Effector memory CD4-positive, alpha-beta T cell (primary cell): ENCODE results near the gene GADL1.

Source experiments
- DNase-seq, 3 donors: peaks; one replicate each; pipeline ENCODE4 v3.0.0-alpha.2; 2020
- H3K27ac ChIP-seq: 2 replicates; pipeline ENCODE4 v1.7.0; 2013; ENCODE audit warnings: mild to moderate bottlenecking, low read length, moderate library complexity; ENCODE audit not compliant: insufficient read depth, poor library complexity, severe bottlenecking
- H3K27me3 ChIP-seq: replicated peaks from 2 replicates; pipeline ENCODE4 v1.7.0; 2013; ENCODE audit warnings: mild to moderate bottlenecking, low read length; ENCODE audit not compliant: insufficient read depth, control insufficient read depth, poor library complexity, severe bottlenecking
- H3K36me3 ChIP-seq: 2 replicates; pipeline ENCODE4 v1.7.0; 2013; ENCODE audit warnings: mild to moderate bottlenecking, low read length, moderate library complexity; ENCODE audit not compliant: control insufficient read depth, insufficient read depth
- H3K4me1 ChIP-seq: 2 replicates; pipeline ENCODE4 v1.7.0; 2013; ENCODE audit warnings: low read length, mild to moderate bottlenecking; ENCODE audit not compliant: control insufficient read depth, insufficient read depth, poor library complexity, severe bottlenecking
- H3K4me3 ChIP-seq: 2 replicates; pipeline ENCODE4 v1.7.0; 2013; ENCODE audit warnings: low read length, low read depth, mild to moderate bottlenecking; ENCODE audit not compliant: insufficient read depth, poor library complexity, severe bottlenecking
- H3K9me3 ChIP-seq: 2 replicates; pipeline ENCODE4 v1.7.0; 2013; ENCODE audit warnings: mild to moderate bottlenecking, low read length, moderate library complexity; ENCODE audit not compliant: control insufficient read depth

GADL1 gene

GRCh38 chr3:30886888-30887287 lies 7.6 kb downstream of the GADL1 start:
- no peaks in the 10 kb centered on the region for H3K27me3 ChIP-seq
- no peak for DNase-seq
- no peaks in the 10 kb centered on the region for H3K9me3 ChIP-seq
- no peak overlapping the region for H3K27ac ChIP-seq
- no peak overlapping the region for H3K4me3 ChIP-seq
- no peaks in the 10 kb centered on the region for H3K4me1 ChIP-seq
- no peaks in the 10 kb centered on the region for H3K36me3 ChIP-seq

- DNase-seq = no peak
- Histone ChIP-seq H3K4me1 (no peaks in the 10 kb centered on the region), H3K9me3 (no peaks in the 10 kb centered on the region), H3K36me3 (no peaks in the 10 kb centered on the region), H3K4me3 (no peak overlapping the region), H3K27ac (no peak overlapping the region), H3K27me3 (no peaks in the 10 kb centered on the region)
Measured at GRCh38 chr3:30878862-30879261, 15.6 kb downstream of the GADL1 start.

GRCh38 chr3:30875505-30875904 lies 19.0 kb downstream of the GADL1 start:
- Histone ChIP-seq H3K4me1 (no peaks in the 10 kb centered on the region), H3K27ac (no peak overlapping the region), H3K27me3 (no peaks in the 10 kb centered on the region), H3K9me3 (no peaks in the 10 kb centered on the region), H3K4me3 (no peak overlapping the region), H3K36me3 (no peaks in the 10 kb centered on the region)
- DNase-seq = no peak

GRCh38 chr3:30873671-30874070 lies 20.8 kb downstream of the GADL1 start:
- Histone ChIP-seq H3K4me1 (no peaks in the 10 kb centered on the region), H3K9me3 (no peaks in the 10 kb centered on the region), H3K4me3 (no peak overlapping the region), H3K27ac (no peak overlapping the region), H3K27me3 (no peaks in the 10 kb centered on the region), H3K36me3 (no peaks in the 10 kb centered on the region)
- DNase-seq = no peak

GRCh38 chr3:30872879-30873278 lies 21.6 kb downstream of the GADL1 start:
- H3K4me1 ChIP-seq = no peaks in the 10 kb centered on the region
- no peaks in the 10 kb centered on the region for H3K36me3 ChIP-seq
- DNase-seq = no peak
- no peaks in the 10 kb centered on the region for H3K27me3 ChIP-seq
- no peak overlapping the region for H3K4me3 ChIP-seq
- no peak overlapping the region for H3K27ac ChIP-seq
- H3K9me3 ChIP-seq = no peaks in the 10 kb centered on the region

GRCh38 chr3:30871720-30872119 lies 22.7 kb downstream of the GADL1 start:
- Histone ChIP-seq H3K9me3 (no peaks in the 10 kb centered on the region), H3K4me3 (no peak overlapping the region), H3K36me3 (no peaks in the 10 kb centered on the region), H3K4me1 (no peaks in the 10 kb centered on the region), H3K27me3 (no peaks in the 10 kb centered on the region), H3K27ac (no peak overlapping the region)
- DNase-seq = no peak

- no peak overlapping the region for H3K27ac ChIP-seq
- H3K4me1 ChIP-seq = no peaks in the 10 kb centered on the region
- no peaks in the 10 kb centered on the region for H3K9me3 ChIP-seq
- no peak for DNase-seq
- no peaks in the 10 kb centered on the region for H3K27me3 ChIP-seq
- no peak overlapping the region for H3K4me3 ChIP-seq
- H3K36me3 ChIP-seq = no peaks in the 10 kb centered on the region
Measured at GRCh38 chr3:30864836-30865235, 29.6 kb downstream of the GADL1 start.

GRCh38 chr3:30864132-30864531 lies 30.3 kb downstream of the GADL1 start:
- DNase-seq = no peak
- Histone ChIP-seq H3K27ac (no peak overlapping the region), H3K4me1 (no peaks in the 10 kb centered on the region), H3K27me3 (no peaks in the 10 kb centered on the region), H3K36me3 (no peaks in the 10 kb centered on the region), H3K4me3 (no peak overlapping the region), H3K9me3 (no peaks in the 10 kb centered on the region)

GRCh38 chr3:30862004-30862403 lies 32.5 kb downstream of the GADL1 start:
- no peak for DNase-seq
- no peaks in the 10 kb centered on the region for H3K9me3 ChIP-seq
- H3K36me3 ChIP-seq = no peaks in the 10 kb centered on the region
- no peaks in the 10 kb centered on the region for H3K4me1 ChIP-seq
- no peak overlapping the region for H3K4me3 ChIP-seq
- no peaks in the 10 kb centered on the region for H3K27me3 ChIP-seq
- no peak overlapping the region for H3K27ac ChIP-seq

- H3K4me3 ChIP-seq = no peak overlapping the region
- DNase-seq = no peak
- H3K9me3 ChIP-seq = no peaks in the 10 kb centered on the region
- H3K27me3 ChIP-seq = no peaks in the 10 kb centered on the region
- no peaks in the 10 kb centered on the region for H3K36me3 ChIP-seq
- no peak overlapping the region for H3K27ac ChIP-seq
- no peaks in the 10 kb centered on the region for H3K4me1 ChIP-seq
Measured at GRCh38 chr3:30858894-30859389, 35.5 kb downstream of the GADL1 start.
